AML-193 (cell line): ENCODE measurements around the gene RAB11FIP2.
"Not testable (repeated sequence)": the region's sequence is repeated elsewhere in the genome, so short reads cannot be mapped to it uniquely, and the experiment has no call there.

Experiments used
- DNase-seq, 2 experiments: peaks; one replicate each; lab custom pipeline; 2025; lab: John Stamatoyannopoulos, UW

Gene RAB11FIP2

DNA sequence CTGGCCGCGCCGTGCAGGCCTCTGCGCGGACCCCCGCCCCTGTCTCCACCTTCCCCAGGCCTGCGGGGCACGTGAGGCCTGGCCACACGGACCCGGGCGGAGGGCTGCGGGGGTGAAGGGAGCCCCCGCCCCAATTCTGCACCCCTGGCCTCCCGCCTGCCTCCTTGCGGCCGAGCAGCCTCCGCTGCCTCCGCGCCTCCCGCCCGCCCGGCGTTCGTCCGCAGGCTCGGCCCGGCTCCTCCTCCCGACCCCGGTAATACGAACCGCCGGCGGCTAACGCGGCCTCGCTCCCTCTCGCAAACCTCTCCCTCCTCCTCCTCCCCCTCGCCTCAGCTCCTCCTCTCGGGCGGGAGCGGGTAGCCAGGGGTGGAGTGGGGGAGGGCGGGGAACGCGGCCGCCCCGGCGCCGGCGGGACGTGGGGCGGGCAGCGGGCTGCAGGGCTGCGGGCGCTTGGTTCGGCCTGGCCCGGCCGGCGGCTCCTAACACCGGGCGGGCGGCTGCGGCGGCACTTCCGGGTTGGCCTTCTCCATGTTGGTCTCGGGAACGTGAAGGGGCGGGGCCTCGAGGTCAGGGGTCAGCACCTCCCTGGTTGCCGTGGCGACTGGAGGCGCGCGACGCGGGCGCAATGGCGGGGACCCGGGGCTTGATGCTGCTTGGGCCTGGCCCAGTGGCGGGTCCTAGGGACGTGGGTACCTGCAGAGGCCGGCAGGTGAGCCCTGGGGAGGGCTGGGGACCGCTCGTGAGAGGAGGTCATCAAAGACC lies at the start of gene RAB11FIP2:
Gene RAB11FIP2 (minus strand): TSS at position 547 of the 762 bp plus-strand sequence. CDS start 778 bp downstream, outside the sequence.
- peak; percentile 62 to 71 for DNase-seq

GRCh38 chr10:118096022-118096421 lies 49.3 kb upstream of the RAB11FIP2 start:
- DNase-seq, result no peak

DNA sequence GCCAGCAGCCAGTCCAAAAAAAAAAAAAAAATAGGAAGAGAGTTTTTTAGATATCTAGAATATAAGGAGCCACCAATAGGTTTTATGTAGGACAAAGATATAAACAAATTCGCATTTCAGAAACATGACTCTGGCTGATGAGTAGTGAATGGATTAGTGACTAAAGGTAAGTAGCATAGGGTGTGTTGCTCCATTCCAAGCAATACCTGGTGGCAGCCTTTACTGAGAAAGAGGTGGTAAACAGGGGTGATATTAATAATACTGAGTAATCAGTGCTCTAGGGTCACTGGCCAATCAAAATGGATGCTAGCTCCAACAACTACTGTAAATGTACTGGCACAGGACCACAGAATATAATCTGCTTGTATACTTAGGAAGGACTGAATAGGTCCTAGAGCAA lies 45.5 kb upstream of the RAB11FIP2 start:
- DNase-seq, result no peak

- no peak for DNase-seq
Observed at GRCh38 chr10:118080817-118081216, 34.1 kb upstream of the RAB11FIP2 start.

- no peak for DNase-seq
Observed at GRCh38 chr10:118076705-118077104, 30.0 kb upstream of the RAB11FIP2 start.

GRCh38 chr10:118072840-118073239 lies 26.1 kb upstream of the RAB11FIP2 start:
- DNase-seq, result no peak

GRCh38 chr10:118067389-118067788 lies 20.6 kb upstream of the RAB11FIP2 start:
- DNase-seq, result not testable (repeated sequence)

GRCh38 chr10:118062798-118063238 lies 16.1 kb upstream of the RAB11FIP2 start:
- DNase-seq, result no peak

DNA sequence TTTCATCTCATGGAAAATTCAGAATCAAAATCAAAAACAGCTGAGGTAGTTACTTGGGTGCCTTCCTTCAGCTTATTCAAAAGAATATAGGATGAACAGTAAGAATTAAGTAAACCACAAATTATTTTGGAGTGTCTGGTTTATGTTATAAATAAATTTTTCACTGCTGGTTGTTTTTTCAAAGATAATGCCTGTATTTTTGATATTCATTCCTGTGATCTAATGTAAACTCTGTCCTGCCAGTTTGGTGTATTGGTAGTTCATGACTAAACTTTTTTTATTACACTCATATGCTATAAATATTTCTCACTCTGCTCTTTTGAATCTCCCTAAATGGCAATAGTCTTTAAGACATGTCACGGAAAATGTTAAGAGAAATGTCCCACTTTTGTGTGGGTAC lies 11.6 kb upstream of the RAB11FIP2 start:
- no peak for DNase-seq

DNA sequence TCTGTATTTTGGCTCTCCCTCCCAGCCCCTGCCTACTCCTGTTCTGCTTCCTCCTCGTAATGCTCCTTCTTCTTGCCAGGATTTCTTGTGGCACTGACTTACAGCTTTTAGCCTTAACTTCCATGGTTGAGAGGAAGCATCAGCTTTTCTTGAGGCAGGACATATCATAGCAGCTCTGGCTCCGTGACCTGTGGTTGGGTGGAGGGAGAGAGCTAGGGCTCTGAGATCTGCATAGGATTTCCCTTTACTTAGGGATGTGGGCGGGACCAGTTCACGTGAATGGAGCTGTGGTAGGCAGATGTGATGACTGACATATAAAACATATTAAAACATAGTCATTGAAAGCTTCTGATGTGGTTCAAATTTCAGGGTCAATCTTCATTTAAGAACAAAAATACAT lies 10.6 kb upstream of the RAB11FIP2 start:
- no peak for DNase-seq

DNA sequence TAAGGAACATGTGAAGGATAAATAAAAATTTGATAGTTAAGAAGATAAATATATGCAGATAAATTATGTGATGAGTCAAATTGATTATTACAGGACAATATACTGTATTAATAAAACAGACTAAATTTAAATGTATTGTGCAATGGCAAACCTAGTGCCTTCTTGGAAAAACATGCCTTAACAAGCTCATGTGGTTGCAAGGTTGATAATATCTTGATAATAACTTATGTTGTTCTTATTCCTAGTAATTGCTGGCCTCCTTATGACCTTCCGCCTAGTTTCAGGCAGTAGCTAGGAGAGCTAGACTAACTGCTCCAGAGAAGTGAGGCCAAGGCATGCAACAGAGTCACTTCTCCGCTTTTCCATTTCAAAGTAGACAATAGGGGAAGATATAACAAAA lies 7.6 kb upstream of the RAB11FIP2 start:
- DNase-seq, result no peak

- DNase-seq, result no peak
Observed at GRCh38 chr10:118052816-118053215, 6.1 kb upstream of the RAB11FIP2 start.

DNA sequence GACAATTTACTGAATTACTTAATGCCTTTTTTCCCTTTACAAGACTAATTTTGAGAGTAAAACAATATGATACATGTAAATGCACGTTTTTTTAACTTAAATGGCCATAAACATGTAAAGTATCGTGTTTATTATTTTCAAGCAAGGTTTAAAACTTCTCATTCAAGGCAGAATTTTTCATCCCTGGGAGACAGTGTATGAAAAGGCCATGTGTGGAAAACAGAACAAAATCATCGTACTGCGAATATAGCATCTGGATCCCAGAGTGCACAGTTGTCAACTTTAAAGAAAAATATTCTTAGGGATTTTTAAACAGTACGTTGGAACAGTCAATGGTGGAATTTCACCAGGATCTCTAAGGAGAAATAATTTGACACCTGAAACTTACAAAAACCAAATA lies 1.1 kb upstream of the RAB11FIP2 start:
- no peak for DNase-seq

DNA sequence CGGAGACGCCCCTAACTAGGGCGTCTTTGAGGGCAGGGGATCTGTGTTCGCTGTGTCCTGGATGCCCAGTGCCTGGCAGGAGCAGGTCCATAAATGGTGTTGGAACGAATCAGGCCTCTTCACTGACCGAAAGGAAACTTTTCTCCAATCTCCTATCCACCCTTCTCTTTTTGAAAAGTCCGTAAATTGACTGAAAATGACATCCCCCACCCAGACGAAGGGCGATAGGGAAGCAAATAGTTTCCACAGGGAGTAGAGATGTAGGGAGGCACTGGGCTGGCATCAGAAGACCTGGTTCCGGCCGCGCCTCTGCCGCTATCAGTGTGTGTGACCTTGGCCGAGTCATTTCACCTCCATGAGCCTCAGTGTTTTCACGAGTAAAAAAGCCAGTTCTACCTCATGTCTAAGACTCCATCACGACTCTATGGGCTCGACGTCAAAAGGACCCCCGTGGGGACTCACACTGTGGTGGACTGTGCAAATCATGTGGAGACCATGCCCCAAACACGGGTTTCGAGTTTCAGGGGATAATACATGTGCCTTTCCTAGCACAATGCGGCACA lies 497 bp upstream of the RAB11FIP2 start:
- DNase-seq, result no peak

GRCh38 chr10:118045837-118046394 lies 825 bp downstream of the RAB11FIP2 start:
- no peak for DNase-seq

- no peak for DNase-seq
Observed at GRCh38 chr10:118045158-118045836, 1.4 kb downstream of the RAB11FIP2 start.

GRCh38 chr10:118042827-118043242 lies 3.9 kb downstream of the RAB11FIP2 start:
- peak in 1 of 2 experiments; percentile 7 for DNase-seq

- no peak for DNase-seq
Observed at GRCh38 chr10:118042336-118042735, 4.4 kb downstream of the RAB11FIP2 start.

- DNase-seq, result no peak
Observed at GRCh38 chr10:118041316-118041715, 5.4 kb downstream of the RAB11FIP2 start.

DNA sequence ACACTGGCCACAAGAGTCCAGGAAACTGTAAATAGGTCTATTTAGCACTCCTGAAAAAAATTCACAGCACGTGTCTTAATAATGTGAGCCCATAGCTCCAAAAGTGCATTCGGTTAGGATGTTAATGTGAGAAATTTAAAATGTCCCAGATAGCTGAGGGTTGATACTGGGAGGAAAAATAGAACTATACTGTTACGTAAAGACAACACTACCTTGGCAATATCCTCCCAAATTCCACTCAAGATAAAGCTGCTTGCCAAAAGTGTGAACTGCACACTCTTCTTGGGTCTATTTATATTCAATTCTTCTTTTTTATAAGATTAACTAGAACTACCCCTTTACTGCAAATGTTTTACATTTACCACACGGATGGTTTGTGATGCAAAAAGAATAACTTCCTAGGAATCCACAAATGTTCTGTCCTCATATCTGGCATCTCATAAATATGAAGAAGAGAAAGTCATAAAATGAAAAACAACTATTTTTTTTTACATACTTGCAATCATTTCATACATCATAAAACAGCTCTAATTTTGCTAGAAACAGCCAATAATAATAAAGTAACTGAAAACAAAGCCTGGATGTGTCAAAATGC lies 10.4 kb downstream of the RAB11FIP2 start:
- DNase-seq, result no peak

DNA sequence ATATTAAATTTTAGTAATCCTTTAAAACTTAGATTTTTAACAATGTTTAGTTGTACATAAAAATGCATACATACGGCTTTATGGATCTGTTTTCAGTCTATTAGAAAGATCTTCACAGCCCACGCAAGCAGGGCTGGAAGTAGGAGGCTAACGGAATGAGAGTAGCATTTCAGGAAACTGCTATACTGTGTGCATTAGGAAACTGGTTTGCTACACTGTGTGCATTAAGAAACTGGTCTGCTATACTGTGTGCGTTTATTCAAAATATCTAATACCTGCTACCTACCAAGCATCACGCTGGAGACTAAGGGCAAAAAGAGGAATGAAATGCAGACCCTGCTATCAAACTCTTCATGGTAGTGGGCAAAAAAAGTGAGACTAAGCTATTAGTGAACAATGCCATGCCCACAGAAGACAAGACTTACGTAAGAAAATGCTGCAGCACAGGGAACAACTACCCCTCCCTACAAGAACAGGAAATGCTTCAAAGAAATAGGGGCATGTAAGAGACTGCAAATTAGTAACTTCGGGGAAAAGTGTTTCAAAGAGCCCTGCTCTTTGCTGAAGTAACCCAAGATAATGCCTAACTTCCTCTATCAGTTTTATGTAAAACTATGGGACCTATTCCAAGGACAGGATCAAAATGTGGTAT lies 11.3 kb downstream of the RAB11FIP2 start:
- DNase-seq, result peak; percentile 86 to 89

GRCh38 chr10:118034791-118035261 lies 11.9 kb downstream of the RAB11FIP2 start:
- no peak for DNase-seq
